Loucy (cell line): ENCODE data around the gene IL12B.

ENCODE experiments used
- EZH2phosphoT487 ChIP-seq: fragments of 200-600 bp; IDR thresholded peaks from 2 replicates; pipeline ENCODE4 v1.6.1; 2018; ENCODE audit warnings: antibody characterized with exemption, mild to moderate bottlenecking, moderate library complexity, borderline replicate concordance
- TF ChIP-seq, protein P1 (sequence below): fragments of 200-600 bp; sonication (generic); conservative IDR thresholded peaks from 2 replicates; pipeline ENCODE4 v1.5.1; 2014; ENCODE audit warnings: mild to moderate bottlenecking, antibody characterized with exemption, low read length

DNA sequence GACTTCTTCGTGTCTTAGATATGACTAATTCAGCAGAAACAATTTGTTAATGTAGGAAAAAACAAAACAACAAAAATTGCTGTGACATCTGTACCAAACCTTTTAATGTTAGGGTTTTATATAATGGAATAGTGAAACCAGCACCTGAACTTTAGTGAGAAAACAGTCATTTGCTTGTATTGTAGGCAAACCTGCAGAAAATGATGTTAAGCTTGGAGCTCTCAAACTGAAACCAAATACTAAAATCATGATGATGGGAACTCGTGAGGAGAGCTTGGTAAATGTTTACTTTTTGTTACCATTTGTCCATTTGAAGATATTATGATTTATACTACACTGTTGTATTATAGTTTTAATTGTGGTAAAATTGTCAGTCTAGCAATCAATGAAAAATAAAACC, 60.6 kb downstream of the IL12B start:
- TF ChIP-seq EZH2phosphoT487: no peak
- TF ChIP-seq, protein P1, sequence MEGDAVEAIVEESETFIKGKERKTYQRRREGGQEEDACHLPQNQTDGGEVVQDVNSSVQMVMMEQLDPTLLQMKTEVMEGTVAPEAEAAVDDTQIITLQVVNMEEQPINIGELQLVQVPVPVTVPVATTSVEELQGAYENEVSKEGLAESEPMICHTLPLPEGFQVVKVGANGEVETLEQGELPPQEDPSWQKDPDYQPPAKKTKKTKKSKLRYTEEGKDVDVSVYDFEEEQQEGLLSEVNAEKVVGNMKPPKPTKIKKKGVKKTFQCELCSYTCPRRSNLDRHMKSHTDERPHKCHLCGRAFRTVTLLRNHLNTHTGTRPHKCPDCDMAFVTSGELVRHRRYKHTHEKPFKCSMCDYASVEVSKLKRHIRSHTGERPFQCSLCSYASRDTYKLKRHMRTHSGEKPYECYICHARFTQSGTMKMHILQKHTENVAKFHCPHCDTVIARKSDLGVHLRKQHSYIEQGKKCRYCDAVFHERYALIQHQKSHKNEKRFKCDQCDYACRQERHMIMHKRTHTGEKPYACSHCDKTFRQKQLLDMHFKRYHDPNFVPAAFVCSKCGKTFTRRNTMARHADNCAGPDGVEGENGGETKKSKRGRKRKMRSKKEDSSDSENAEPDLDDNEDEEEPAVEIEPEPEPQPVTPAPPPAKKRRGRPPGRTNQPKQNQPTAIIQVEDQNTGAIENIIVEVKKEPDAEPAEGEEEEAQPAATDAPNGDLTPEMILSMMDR: no peak
